Suprapubic skin (tissue), 4 donors: ENCODE data around the gene AHRR. TPM values are rescaled to one million over a fixed set of nuclear protein-coding genes. Genes with fewer than 3 reads are reported as not detected.

ENCODE experiments used
- DNase-seq, 2 donors: peaks; one replicate each; pipeline ENCODE4 v3.0.0-alpha.2; 2019; ENCODE audit warnings: low spot score in 2 of 2
- H3K27ac ChIP-seq: fragments of 200-600 bp; sonication (generic); one replicate; pipeline ENCODE4 v1.5.1; 2019
- H3K27me3 ChIP-seq: fragments of 200-600 bp; sonication (generic); one replicate; pipeline ENCODE4 v1.5.1; 2019
- H3K36me3 ChIP-seq: fragments of 200-600 bp; sonication (generic); one replicate; pipeline ENCODE4 v1.5.1; 2019
- H3K4me1 ChIP-seq: fragments of 200-600 bp; sonication (generic); one replicate; pipeline ENCODE4 v1.5.1; 2019
- H3K4me3 ChIP-seq: fragments of 200-600 bp; sonication (generic); one replicate; pipeline ENCODE4 v1.5.1; 2019; ENCODE audit warnings: mild to moderate bottlenecking
- H3K9me3 ChIP-seq: fragments of 200-600 bp; sonication (generic); one replicate; pipeline ENCODE4 v1.5.1; 2019
- CTCF ChIP-seq, 2 donors: fragments of 200-600 bp in 1 of 2; fragments of 450-650 bp in 1 of 2; sonication (generic) in 1 of 2; IDR thresholded peaks; one replicate each; pipeline ENCODE4 v1.5.1; 2016 to 2019; ENCODE audit warnings: antibody characterized with exemption in 2 of 2, mild to moderate bottlenecking in 1 of 2, moderate library complexity in 1 of 2
- EP300 ChIP-seq: sonication (generic); formaldehyde crosslinking; IDR thresholded peaks from one replicate; pipeline ENCODE4 v1.6.1; 2017; ENCODE audit warnings: antibody characterized with exemption
- POLR2A ChIP-seq, 2 donors: fragments of 450-650 bp; IDR thresholded peaks; one replicate each; pipeline ENCODE4 v1.6.1; 2017; ENCODE audit warnings: antibody characterized with exemption in 2 of 2, mild to moderate bottlenecking in 2 of 2, moderate library complexity in 2 of 2
- POLR2AphosphoS5 ChIP-seq, 3 donors: sonication (generic); formaldehyde crosslinking; IDR thresholded peaks; one replicate each; pipeline ENCODE4 v1.6.1; 2017; ENCODE audit warnings: antibody characterized with exemption in 3 of 3
- WGBS: methylation state at CpG from one replicate; pipeline ENCODE4 v1.1.5; 2018; 5-methylcytosine and 5-hydroxymethylcytosine counted together
- total RNA-seq, 4 donors: library from RNA; depleted of rRNA; stranded (reverse); fragments of >200 nt; gene quantifications; one replicate each; pipeline ENCODE4 v1.1.0, GENCODE V29; 2016

AHRR gene
- total RNA-seq, 4 donors from 2014 or later = 3.0 to 10.7 (median 4.2) TPM

- Histone ChIP-seq H3K9me3 (no peaks in the 10 kb centered on the region), H3K27ac (no peak overlapping the region), H3K36me3 (peaks cover 60% of the 10 kb centered on the region), H3K27me3 (no peaks in the 10 kb centered on the region), H3K4me1 (peaks cover 21% of the 10 kb centered on the region), H3K4me3 (no peak overlapping the region)
- DNase-seq = peak; percentile 59 to 75
- TF ChIP-seq POLR2A (IDR thresholded peaks at IDR 0.05) (no peak), CTCF (IDR thresholded peaks at IDR 0.05) (no peak), POLR2AphosphoS5 (IDR thresholded peaks at IDR 0.05) (no peak), EP300 (no peak)
- WGBS = 90% methylated on average over 28 of the region's 30 CpGs
Measured at GRCh38 chr5:466661-467310, 145.3 kb downstream of the AHRR start.

- TF ChIP-seq POLR2AphosphoS5 (IDR thresholded peaks at IDR 0.05) (no peak), POLR2A (IDR thresholded peaks at IDR 0.05) (no peak), CTCF (IDR thresholded peaks at IDR 0.05) (no peak), EP300 (no peak)
- Histone ChIP-seq H3K4me3 (no peak overlapping the region), H3K27me3 (no peaks in the 10 kb centered on the region), H3K9me3 (no peaks in the 10 kb centered on the region), H3K36me3 (peaks cover 44% of the 10 kb centered on the region), H3K27ac (no peak overlapping the region), H3K4me1 (peaks cover 28% of the 10 kb centered on the region)
- 86% methylated on average over 5 of the region's 6 CpGs for WGBS
- DNase-seq = peak; percentile 26 to 52
Measured at GRCh38 chr5:468401-468800, 146.9 kb downstream of the AHRR start.

GRCh38 chr5:469752-470483 lies 148.4 kb downstream of the AHRR start:
- Histone ChIP-seq H3K4me3 (no peak overlapping the region), H3K27ac (no peak overlapping the region), H3K4me1 (peaks cover 34% of the 10 kb centered on the region), H3K36me3 (peaks cover 31% of the 10 kb centered on the region), H3K27me3 (peaks cover 3% of the 10 kb centered on the region), H3K9me3 (no peaks in the 10 kb centered on the region)
- TF ChIP-seq POLR2AphosphoS5 (IDR thresholded peaks at IDR 0.05) (no peak), CTCF (IDR thresholded peaks at IDR 0.05) (no peak), POLR2A (IDR thresholded peaks at IDR 0.05) (no peak), EP300 (no peak)
- WGBS = 92% methylated on average over 11 of the region's 19 CpGs
- DNase-seq = peak; percentile 60 to 74

GRCh38 chr5:470961-471749 lies 149.6 kb downstream of the AHRR start:
- Histone ChIP-seq H3K4me3 (no peak overlapping the region), H3K36me3 (peaks cover 18% of the 10 kb centered on the region), H3K27ac (no peak overlapping the region), H3K4me1 (peaks cover 46% of the 10 kb centered on the region), H3K27me3 (peaks cover 15% of the 10 kb centered on the region), H3K9me3 (no peaks in the 10 kb centered on the region)
- WGBS = 88% methylated on average over 24 of the region's 31 CpGs
- no peak for TF ChIP-seq CTCF (IDR thresholded peaks at IDR 0.05)
- TF ChIP-seq EP300 = no peak
- no peak for TF ChIP-seq POLR2A (IDR thresholded peaks at IDR 0.05)
- no peak for TF ChIP-seq POLR2AphosphoS5 (IDR thresholded peaks at IDR 0.05)
- peak; percentile 68 for DNase-seq

- Histone ChIP-seq H3K27me3 (peaks cover 19% of the 10 kb centered on the region), H3K4me1 (peaks cover 51% of the 10 kb centered on the region), H3K4me3 (peak overlapping the region; percentile 78), H3K9me3 (no peaks in the 10 kb centered on the region), H3K27ac (no peak overlapping the region), H3K36me3 (peaks cover 13% of the 10 kb centered on the region)
- TF ChIP-seq POLR2AphosphoS5 (IDR thresholded peaks at IDR 0.05) = no peak
- TF ChIP-seq POLR2A (IDR thresholded peaks at IDR 0.05) = no peak
- TF ChIP-seq CTCF (IDR thresholded peaks at IDR 0.05) = no peak
- TF ChIP-seq EP300 = no peak
- WGBS = 81% methylated on average over 6 of the region's 6 CpGs
- peak in 1 of 2 donors; percentile 10 for DNase-seq
Measured at GRCh38 chr5:471750-472058, 150.2 kb downstream of the AHRR start.
